HCT116 (cell line): ENCODE measurements around the gene MEIS2. TPM values are rescaled to one million over a fixed set of nuclear protein-coding genes. Genes with fewer than 3 reads are reported as not detected.

Experiments
- ATAC-seq: fragments of 200-7000 bp; cut with Tn5 transposase; 2 replicates; pipeline ENCODE4 v1.9.1; 2020; ENCODE audit warnings: mild to moderate bottlenecking, moderate library complexity
- BruUV-seq: library from RNA; stranded (reverse); fragments of 400-500 nt; replicated peaks from 2 replicates; lab custom pipeline; 2021; lab: Mats Ljungman, UMichigan
- CTCF ChIA-PET: fragments of 300-600 bp; sonication (Branson Sonifier 250); formaldehyde crosslinking; loops from one replicate; lab custom pipeline; 2021; ENCODE audit warnings: antibody characterized with exemption; lab: Charles Lee
- POLR2A ChIA-PET: fragments of 300-600, 350-600 bp; sonication (Branson Sonifier 250); formaldehyde crosslinking; loops from one replicate; lab custom pipeline; 2021; ENCODE audit warnings: antibody characterized with exemption; lab: Charles Lee
- RAD21 ChIA-PET, 2 experiments: fragments of 300-600 bp; sonication (Branson Sonifier 250); formaldehyde crosslinking; loops; one replicate each; lab custom pipeline; 2023; ENCODE audit warnings: low total read pairs in 2 of 2; ENCODE audit not compliant: uncharacterized antibody in 2 of 2, unreplicated experiment in 2 of 2, low non-redundant PET in 1 of 2; lab: Charles Lee
- DNase-seq: peaks from one replicate; pipeline ENCODE4 v3.0.0-alpha.2; 2010; ENCODE audit warnings: low read depth, low spot score
- H2AFZ ChIP-seq: fragments of 200-600 bp; shearing (Covaris generic), sonication (generic); 2 replicates; pipeline ENCODE4 v1.6.1; 2017; ENCODE audit warnings: low read depth, mixed run types, mixed read lengths, antibody characterized with exemption, low read length; ENCODE audit not compliant: poor library complexity, severe bottlenecking
- H3K27ac ChIP-seq: 2 replicates; pipeline ENCODE4 v1.5.1; 2012; ENCODE audit warnings: low read depth, low read length
- H3K27me3 ChIP-seq: fragments of 200-600 bp; sonication (generic); 2 replicates; pipeline ENCODE4 v1.6.1; 2016; ENCODE audit warnings: mixed run types, low read length, mixed read lengths; ENCODE audit not compliant: insufficient read depth
- H3K36me3 ChIP-seq, 2 experiments: fragments of 200-500 bp in 1 of 2; fragments of 200-600 bp in 1 of 2; sonication (Bioruptor generic) in 1 of 2; sonication (generic) in 1 of 2; 2 replicates each; pipeline versions ENCODE4 v1.5.1 to v1.6.1; 2014 to 2016; ENCODE audit warnings: low read length in 2 of 2, inconsistent platforms in 1 of 2, mixed read lengths in 1 of 2, mixed run types in 1 of 2; ENCODE audit not compliant: insufficient read depth in 2 of 2, control insufficient read depth in 1 of 2
- H3K4me1 ChIP-seq, 2 experiments: fragments of 200-600 bp in 1 of 2; sonication (generic) in 1 of 2; 2 replicates each; pipeline versions ENCODE4 v1.5.1 to v1.6.1; 2012 to 2017; ENCODE audit warnings: low read length in 2 of 2, inconsistent platforms in 1 of 2, mild to moderate bottlenecking in 1 of 2, mixed read lengths in 1 of 2, mixed run types in 1 of 2, moderate library complexity in 1 of 2; ENCODE audit not compliant: insufficient read depth in 2 of 2, control insufficient read depth in 1 of 2
- H3K4me2 ChIP-seq: fragments of 200-600 bp; sonication (generic); 2 replicates; pipeline ENCODE4 v1.6.1; 2017; ENCODE audit warnings: mixed run types, low read length, mixed read lengths
- H3K4me3 ChIP-seq, 2 experiments: fragments of 200-600 bp in 1 of 2; sonication (generic) in 1 of 2; replicated peaks in 1 of 2; 2 replicates each; pipeline ENCODE4 v1.5.1; 2011 to 2016; ENCODE audit warnings: low read length in 2 of 2, control low read depth in 1 of 2, low read depth in 1 of 2, mild to moderate bottlenecking in 1 of 2, mixed read lengths in 1 of 2, mixed run types in 1 of 2
- H3K79me2 ChIP-seq: fragments of 200-600 bp; sonication (generic); 2 replicates; pipeline ENCODE4 v1.6.1; 2017; ENCODE audit warnings: mild to moderate bottlenecking, mixed run types, low read length, moderate library complexity, mixed read lengths; ENCODE audit not compliant: insufficient read depth
- H3K9ac ChIP-seq: fragments of 200-600 bp; sonication (generic); 2 replicates; pipeline ENCODE4 v1.6.1; 2016; ENCODE audit warnings: low read length, mixed read lengths
- H3K9me2 ChIP-seq: fragments of 200-600 bp; sonication (generic), shearing (Covaris generic); 2 replicates; pipeline ENCODE4 v1.6.1; 2017; ENCODE audit warnings: mixed run types, mild to moderate bottlenecking, moderate library complexity; ENCODE audit not compliant: insufficient read depth
- H3K9me3 ChIP-seq, 2 experiments: fragments of 200-500 bp in 1 of 2; fragments of 200-600 bp in 1 of 2; sonication (Bioruptor generic) in 1 of 2; sonication (generic) in 1 of 2; 2 replicates each; pipeline ENCODE4 v1.6.1; 2014 to 2017; ENCODE audit warnings: low read length in 2 of 2, mixed read lengths in 2 of 2, inconsistent platforms in 1 of 2, low read depth in 1 of 2, mild to moderate bottlenecking in 1 of 2, mixed run types in 1 of 2, moderate library complexity in 1 of 2; ENCODE audit not compliant: control insufficient read depth in 1 of 2, insufficient read depth in 1 of 2
- H4K20me1 ChIP-seq: fragments of 200-600 bp; sonication (generic), shearing (Covaris generic); 2 replicates; pipeline ENCODE4 v1.6.1; 2017; ENCODE audit warnings: mixed run types, mild to moderate bottlenecking, moderate library complexity; ENCODE audit not compliant: insufficient read depth
- CEBPB ChIP-seq: IDR thresholded peaks from 2 replicates; pipeline ENCODE4 v1.6.1; 2012; ENCODE audit warnings: low read depth
- CTCF ChIP-seq, 3 experiments: fragments of 200-600 bp in 1 of 3; sonication (generic) in 1 of 3; IDR thresholded peaks in 2 of 3; conservative IDR thresholded peaks in 1 of 3; 2 replicates each; pipeline ENCODE4 v1.5.1; 2012 to 2017; ENCODE audit warnings: low read depth in 2 of 3, low read length in 2 of 3, antibody characterized with exemption in 1 of 3, borderline replicate concordance in 1 of 3, control low read depth in 1 of 3, mild to moderate bottlenecking in 1 of 3, mixed read lengths in 1 of 3, mixed run types in 1 of 3, moderate library complexity in 1 of 3; ENCODE audit not compliant: insufficient read depth in 1 of 3
- EGR1 ChIP-seq: IDR thresholded peaks from 2 replicates; pipeline ENCODE4 v1.6.1; 2012; ENCODE audit warnings: low read depth
- ELF1 ChIP-seq: IDR thresholded peaks from 2 replicates; pipeline ENCODE4 v1.6.1; 2012; ENCODE audit warnings: low read depth, borderline replicate concordance
- EZH2 ChIP-seq: fragments of 200-600 bp; sonication (generic); IDR thresholded peaks from 2 replicates; pipeline ENCODE4 v1.6.1; 2017; ENCODE audit warnings: antibody characterized with exemption, mixed run types
- EZH2phosphoT487 ChIP-seq: fragments of 200-600 bp; IDR thresholded peaks from 2 replicates; pipeline ENCODE4 v1.6.1; 2018; ENCODE audit warnings: antibody characterized with exemption, borderline replicate concordance
- FOSL1 ChIP-seq: IDR thresholded peaks from 2 replicates; pipeline ENCODE4 v1.6.1; 2012; ENCODE audit warnings: low read depth
- JUND ChIP-seq: IDR thresholded peaks from 2 replicates; pipeline ENCODE4 v1.6.1; 2012
- POLR2A ChIP-seq: IDR thresholded peaks from 2 replicates; pipeline ENCODE4 v1.7.0; 2011; ENCODE audit warnings: borderline replicate concordance; ENCODE audit not compliant: insufficient read depth, insufficient read length; ENCODE audit errors: extremely low read depth
- POLR2AphosphoS5 ChIP-seq: IDR thresholded peaks from 2 replicates; pipeline ENCODE4 v1.6.1; 2011; ENCODE audit warnings: mild to moderate bottlenecking, low read depth, low read length, moderate library complexity
- RAD21 ChIP-seq: IDR thresholded peaks from 2 replicates; pipeline ENCODE4 v1.6.1; 2012; ENCODE audit warnings: low read depth, mild to moderate bottlenecking
- REST ChIP-seq: IDR thresholded peaks from 2 replicates; pipeline ENCODE4 v1.6.1; 2012; ENCODE audit warnings: low read depth
- SRF ChIP-seq: IDR thresholded peaks from 2 replicates; pipeline ENCODE4 v1.6.1; 2012; ENCODE audit warnings: low read depth
- TCF7L2 ChIP-seq: IDR thresholded peaks from 2 replicates; pipeline ENCODE4 v1.7.0; 2011; ENCODE audit warnings: borderline replicate concordance, inconsistent platforms; ENCODE audit not compliant: insufficient read depth, insufficient read length; ENCODE audit errors: extremely low read depth
- ZFX ChIP-seq: fragments of 450-650 bp; IDR thresholded peaks from 2 replicates; pipeline ENCODE4 v1.6.1; 2017
- ZNF274 ChIP-seq: fragments of 200-500 bp; sonication (Bioruptor generic); IDR thresholded peaks from 2 replicates; pipeline ENCODE4 v1.6.1; 2014; ENCODE audit warnings: mild to moderate bottlenecking, low read depth, low read length, inconsistent platforms
- intact Hi-C: fragments of 100-400 bp; cut with micrococcal nuclease; formaldehyde crosslinking; loops from 2 replicates; pipeline ENCODE4 v1.10.0; 2022
- total RNA-seq: library from RNA; stranded (reverse); gene quantifications from one replicate; pipeline ENCODE4 v1.2.1, GENCODE V29; 2021; ENCODE audit not compliant: unreplicated experiment
- TF ChIP-seq, protein P1 (sequence below): IDR thresholded peaks from 2 replicates; pipeline ENCODE4 v1.6.1; 2012
- TF ChIP-seq, protein P2 (sequence below): IDR thresholded peaks from 2 replicates; pipeline ENCODE4 v1.6.1; 2011; ENCODE audit warnings: mild to moderate bottlenecking, low read length, moderate library complexity; ENCODE audit not compliant: insufficient replicate concordance; ENCODE audit errors: extremely low read depth

The MEIS2 gene
- total RNA-seq, 1 experiment from 2014 or later = 11.5 TPM

DNA sequence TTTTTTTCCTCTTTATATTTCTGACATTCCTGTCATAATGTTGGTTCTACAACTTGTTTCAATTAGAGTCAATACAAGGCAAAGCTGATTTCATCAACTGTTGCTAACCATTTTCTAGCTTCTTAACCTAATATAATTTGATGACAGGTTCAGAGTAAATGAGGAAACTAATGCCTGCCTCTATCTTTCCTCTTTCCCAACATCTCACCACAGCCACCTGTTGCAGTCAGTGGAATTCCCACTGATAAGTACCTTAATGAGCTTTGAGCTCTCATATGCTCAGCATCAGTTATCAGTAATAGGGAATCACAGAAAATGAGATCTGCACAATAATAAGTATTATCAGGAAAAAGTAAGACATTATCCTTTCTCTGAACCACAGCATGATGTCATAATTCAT is 241.9 kb downstream of the MEIS2 start:
- H3K79me2 ChIP-seq = no peaks in the 10 kb centered on the region
- no TSS peak for BruUV-seq
- ChIA-PET CTCF (no interaction called here), RAD21 (no interaction called here), POLR2A (no interaction called here)
- no peak overlapping the region for H3K4me3 ChIP-seq
- intact Hi-C loops = no loop called here
- H4K20me1 ChIP-seq = no peaks in the 10 kb centered on the region
- H3K4me1 ChIP-seq = no peaks in the 10 kb centered on the region
- H3K4me2 ChIP-seq = no peak overlapping the region
- TF ChIP-seq REST (no peak), EZH2phosphoT487 (no peak), EGR1 (no peak), SRF (no peak), TCF7L2 (no peak), ELF1 (no peak), RAD21 (no peak), POLR2AphosphoS5 (no peak), ZNF274 (no peak), CEBPB (no peak), JUND (no peak), CTCF (IDR thresholded peaks at IDR 0.05 in 2 of 3, conservative IDR thresholded peaks at IDR 0.05 in 1 of 3; ENCODE audit: borderline replicate concordance in 1 of 3, insufficient read depth in 1 of 3, low read depth in 2 of 3, low read length in 2 of 3) (no peak), POLR2A (no peak), ZFX (no peak), EZH2 (no peak), FOSL1 (no peak)
- TF ChIP-seq, protein P1, sequence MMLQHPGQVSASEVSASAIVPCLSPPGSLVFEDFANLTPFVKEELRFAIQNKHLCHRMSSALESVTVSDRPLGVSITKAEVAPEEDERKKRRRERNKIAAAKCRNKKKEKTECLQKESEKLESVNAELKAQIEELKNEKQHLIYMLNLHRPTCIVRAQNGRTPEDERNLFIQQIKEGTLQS = no peak
- TF ChIP-seq, protein P2, sequence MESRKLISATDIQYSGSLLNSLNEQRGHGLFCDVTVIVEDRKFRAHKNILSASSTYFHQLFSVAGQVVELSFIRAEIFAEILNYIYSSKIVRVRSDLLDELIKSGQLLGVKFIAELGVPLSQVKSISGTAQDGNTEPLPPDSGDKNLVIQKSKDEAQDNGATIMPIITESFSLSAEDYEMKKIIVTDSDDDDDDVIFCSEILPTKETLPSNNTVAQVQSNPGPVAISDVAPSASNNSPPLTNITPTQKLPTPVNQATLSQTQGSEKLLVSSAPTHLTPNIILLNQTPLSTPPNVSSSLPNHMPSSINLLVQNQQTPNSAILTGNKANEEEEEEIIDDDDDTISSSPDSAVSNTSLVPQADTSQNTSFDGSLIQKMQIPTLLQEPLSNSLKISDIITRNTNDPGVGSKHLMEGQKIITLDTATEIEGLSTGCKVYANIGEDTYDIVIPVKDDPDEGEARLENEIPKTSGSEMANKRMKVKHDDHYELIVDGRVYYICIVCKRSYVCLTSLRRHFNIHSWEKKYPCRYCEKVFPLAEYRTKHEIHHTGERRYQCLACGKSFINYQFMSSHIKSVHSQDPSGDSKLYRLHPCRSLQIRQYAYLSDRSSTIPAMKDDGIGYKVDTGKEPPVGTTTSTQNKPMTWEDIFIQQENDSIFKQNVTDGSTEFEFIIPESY = no peak
- no peak overlapping the region for H3K27ac ChIP-seq
- H3K9ac ChIP-seq = no peak overlapping the region
- no peaks in the 10 kb centered on the region for H3K27me3 ChIP-seq
- no peaks in the 10 kb centered on the region for H3K9me3 ChIP-seq
- no peak for ATAC-seq
- H2AFZ ChIP-seq = no peak overlapping the region
- DNase-seq = no peak
- no peaks in the 10 kb centered on the region for H3K36me3 ChIP-seq
- H3K9me2 ChIP-seq = no peaks in the 10 kb centered on the region
